Measurements from ENCODE around the gene STK33.

STK33 gene

DNA sequence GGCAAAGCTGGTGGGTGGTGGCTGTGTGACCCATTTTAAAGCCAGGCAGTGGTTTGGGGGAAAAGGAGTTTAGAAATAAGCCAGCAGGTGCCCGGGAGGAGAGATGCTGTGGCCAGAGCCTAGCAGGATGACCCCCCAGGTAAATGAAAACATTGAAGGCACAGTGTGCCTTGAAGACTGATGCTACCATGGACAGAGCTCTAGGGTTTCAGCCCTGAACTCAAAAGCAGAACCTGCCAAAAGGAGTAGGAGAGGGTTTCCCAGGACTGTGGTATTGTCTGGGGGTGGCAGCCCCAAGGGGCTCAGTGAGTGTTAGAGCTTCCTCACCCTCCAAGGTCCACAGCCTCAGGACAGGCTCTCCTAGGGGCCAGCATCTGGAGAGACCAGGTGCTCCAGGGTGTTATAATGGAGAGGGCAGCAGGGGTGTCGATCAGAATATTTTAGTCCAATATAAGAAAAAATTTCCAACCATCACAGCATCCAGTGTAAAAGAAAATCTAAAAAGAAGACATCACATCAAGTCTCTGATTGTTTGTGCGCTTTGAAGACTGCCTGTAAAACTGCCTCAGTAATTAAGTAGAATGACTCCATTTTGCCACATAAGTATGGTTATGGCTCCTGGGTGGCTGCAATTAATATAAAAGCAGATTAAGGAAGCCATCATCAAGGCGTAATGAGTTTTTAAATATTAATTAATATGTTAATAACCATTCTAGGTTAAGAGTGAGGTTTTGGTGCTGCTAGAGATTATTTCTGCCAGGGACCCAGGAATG, 241.7 kb downstream of the STK33 start:
- no peak for DNase-seq

DNA sequence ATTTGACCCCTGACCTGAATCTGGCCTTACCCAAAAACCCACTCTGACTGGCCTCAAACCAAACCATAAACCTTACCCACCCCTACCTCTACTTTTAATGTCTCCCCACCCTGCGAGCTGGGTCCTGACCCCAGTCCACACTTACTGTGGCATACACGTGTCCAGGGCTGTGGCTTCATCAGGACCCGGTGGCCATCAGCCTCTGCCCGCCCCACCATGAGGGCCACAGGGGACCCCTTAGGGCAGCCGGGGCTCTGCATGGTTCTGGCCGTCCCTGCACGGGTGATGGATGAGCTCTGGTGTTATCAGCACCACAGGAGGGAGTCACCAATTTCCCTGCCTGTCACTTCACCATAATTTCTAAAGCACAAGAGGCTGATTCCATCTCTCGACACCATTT, 242.8 kb downstream of the STK33 start:
- DNase-seq = no peak

DNA sequence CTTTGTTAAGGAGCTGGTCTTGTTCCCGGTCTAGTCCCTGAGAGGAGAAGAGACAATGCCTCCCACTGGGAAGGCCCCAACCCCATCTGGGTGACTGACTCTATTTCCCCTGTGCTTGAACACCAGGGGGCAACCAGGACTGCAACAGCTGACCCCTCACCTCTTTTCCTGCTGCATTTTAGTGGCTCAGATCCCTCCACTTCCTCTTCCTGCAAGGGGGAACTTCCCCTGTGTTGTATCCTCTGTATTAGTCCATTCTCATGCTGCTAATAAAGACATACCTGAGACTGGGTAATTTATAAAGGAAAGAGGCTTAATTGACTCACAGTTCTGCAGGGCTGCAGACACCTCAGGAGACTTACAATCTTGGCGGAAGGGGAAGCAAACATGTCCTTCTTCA, 246.1 kb downstream of the STK33 start:
- no peak for DNase-seq

DNA sequence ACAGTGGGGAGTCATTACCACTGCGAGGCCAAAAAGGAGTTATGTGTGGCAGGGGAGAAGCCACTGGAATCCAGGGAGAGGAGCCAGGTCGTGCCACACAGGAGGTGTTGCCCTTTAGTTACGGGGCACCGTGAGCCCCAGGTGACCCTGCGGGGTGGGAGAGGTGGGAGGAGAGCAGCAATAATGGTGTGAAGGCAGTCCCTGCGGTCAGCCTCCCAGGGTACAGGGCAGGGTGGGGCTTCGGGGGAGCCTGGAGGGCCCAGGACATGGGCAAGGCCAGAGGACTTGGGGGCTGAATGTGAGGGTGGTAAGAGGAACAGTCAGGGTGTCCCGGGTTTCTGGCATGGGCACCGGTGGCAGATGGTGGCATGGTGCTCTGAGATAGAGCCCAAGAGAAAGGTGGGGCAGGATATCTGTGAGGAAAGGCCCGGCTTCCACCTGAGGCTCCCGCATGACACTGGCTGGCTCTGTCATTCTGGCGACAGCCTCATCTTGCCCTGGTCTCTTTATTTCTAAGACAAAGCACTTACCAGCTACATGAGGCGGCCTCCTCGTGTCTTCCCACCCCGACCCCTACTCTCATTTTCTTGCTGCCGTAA, 247.8 kb downstream of the STK33 start:
- DNase-seq = no peak

DNA sequence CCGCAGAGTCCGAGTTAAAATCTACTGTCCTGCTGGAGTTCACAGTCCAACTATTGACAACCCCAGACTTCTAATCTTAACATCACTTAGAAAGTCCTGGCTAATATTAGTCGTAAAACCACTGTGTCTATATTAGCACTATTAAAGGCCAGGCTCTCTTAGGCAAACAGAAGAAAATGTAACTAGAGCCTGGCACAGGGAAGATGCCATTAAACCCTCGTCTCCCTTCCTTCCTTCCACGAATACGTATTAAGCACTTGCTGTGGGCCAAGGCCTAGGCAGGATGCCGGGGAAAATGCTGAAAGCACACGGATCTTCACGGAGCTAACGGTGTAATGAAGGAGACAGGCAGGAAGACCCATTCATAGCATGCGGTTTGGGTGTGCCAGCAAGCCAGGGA, 248.8 kb downstream of the STK33 start:
- no peak for DNase-seq

DNA sequence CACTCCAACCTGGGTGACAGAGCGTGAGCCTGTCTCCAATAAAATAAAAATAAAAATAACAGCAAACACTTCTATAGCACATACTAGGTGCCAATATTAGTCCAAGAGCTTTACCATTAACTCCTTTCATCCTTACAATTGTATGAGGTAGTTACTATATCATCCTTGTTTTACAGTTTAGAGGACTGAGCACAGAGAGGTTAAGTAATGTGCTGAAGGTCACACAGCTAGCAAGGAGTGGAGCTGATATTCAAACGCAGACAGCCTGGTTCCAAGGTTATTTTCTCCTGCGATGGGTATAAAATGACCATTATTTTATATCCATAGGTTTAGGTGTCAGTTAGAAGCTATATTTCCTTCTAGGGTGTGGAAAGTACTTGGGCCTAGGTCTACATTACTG, 249.7 kb downstream of the STK33 start:
- DNase-seq = no peak

DNA sequence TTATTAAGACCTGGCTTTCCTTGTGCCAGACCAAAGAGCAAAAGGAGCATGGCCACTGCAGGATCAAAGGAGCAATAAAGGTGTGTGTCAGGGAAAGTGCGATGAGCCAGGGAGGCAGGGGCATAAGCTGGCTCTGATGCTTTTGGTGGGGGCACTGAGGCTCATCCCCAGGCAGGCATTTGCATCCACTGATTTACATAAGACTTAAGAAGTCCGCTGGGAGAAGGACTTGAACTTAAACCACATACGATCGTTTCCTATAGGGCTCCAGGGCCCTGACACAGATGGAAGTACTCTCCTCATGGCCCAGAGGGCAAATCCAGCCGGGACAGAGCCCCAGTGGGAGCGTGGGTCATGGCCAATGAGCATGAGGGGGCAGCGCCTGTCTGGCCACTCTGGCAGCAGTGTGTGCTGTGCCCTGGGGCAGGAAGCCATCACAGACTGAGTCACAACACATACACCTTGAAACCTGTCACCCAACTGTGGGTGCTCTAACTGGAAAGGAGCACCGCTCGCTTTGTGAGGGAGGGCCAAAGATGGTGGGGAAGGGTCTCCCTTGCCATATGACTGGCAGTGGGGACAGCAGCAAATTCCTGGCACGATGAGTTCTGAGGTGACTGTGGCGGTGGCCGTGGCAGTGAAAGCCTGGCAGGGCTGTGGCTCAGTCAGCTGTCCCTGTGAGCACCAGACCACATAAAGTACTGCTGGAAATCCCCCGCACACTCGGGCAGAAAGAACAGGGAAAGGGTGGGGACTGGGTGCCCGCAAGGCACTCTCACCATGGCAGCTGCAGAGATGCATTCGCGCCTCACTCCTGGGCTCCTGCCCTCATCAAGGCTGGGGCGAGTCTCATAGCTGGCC, 251.0 kb downstream of the STK33 start:
- no peak for DNase-seq

DNA sequence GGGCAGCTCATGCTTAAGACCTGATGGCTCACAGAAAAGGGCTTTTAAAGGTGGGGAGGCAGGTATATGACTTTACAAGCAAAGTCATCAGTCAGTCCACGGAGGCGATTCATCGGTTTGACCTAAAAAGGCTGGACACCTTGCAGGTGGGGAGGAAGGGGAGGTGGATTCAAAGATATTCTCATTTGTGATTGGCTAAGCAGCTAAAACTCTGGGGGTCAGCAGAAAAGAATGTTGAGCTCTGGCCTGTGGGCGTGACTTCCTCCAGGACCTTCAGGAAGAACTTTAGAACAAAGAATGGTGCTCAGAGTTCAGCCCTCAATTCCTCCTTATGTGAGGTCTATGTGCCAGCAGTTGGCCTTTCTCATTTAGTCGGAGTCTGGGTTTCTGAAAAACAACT, 252.0 kb downstream of the STK33 start:
- no peak for DNase-seq

Data from stimulated activated CD4-positive, alpha-beta T cell treated with anti-CD3 and anti-CD28 coated beads, Interleukin-4, amount 100 ng/mL, for 1 hour (primary cell).